HepG2 (cell line): ENCODE measurements around the gene FOXJ2.

Experiments used
- CTCF ChIP-seq: sonication (generic); formaldehyde crosslinking; IDR thresholded peaks from 2 replicates; pipeline ENCODE4 v1.5.0; 2020; ENCODE audit warnings: mild to moderate bottlenecking, missing genetic modification reagents, moderate library complexity
- EP300 ChIP-seq, 3 experiments: sonication (generic) in 1 of 3; formaldehyde crosslinking in 1 of 3; IDR thresholded peaks; 2 replicates each; pipeline versions ENCODE4 v1.5.1 to v1.6.1; 2011 to 2020; ENCODE audit warnings: low read depth in 2 of 3, low read length in 2 of 3, borderline replicate concordance in 1 of 3, improper control_type of control experiment in 1 of 3, mild to moderate bottlenecking in 1 of 3, missing genetic modification reagents in 1 of 3, moderate library complexity in 1 of 3
- ETV6 ChIP-seq: sonication (generic); formaldehyde crosslinking; conservative IDR thresholded peaks from 2 replicates; pipeline ENCODE4 v1.4.0; 2020; ENCODE audit warnings: missing genetic modification reagents
- EZH2 ChIP-seq: conservative IDR thresholded peaks from 2 replicates; pipeline ENCODE4 v1.6.1; 2012; ENCODE audit warnings: mild to moderate bottlenecking, low read depth, low read length, moderate library complexity
- GATAD2A ChIP-seq: IDR thresholded peaks from 2 replicates; pipeline ENCODE4 v1.6.1; 2016
- HOXA5 ChIP-seq: sonication (generic); formaldehyde crosslinking; IDR thresholded peaks from 2 replicates; pipeline ENCODE4 v1.4.0; 2020; ENCODE audit warnings: missing genetic modification reagents
- MXD1 ChIP-seq: sonication (generic); formaldehyde crosslinking; IDR thresholded peaks from 2 replicates; pipeline ENCODE4 v1.4.0; 2020; ENCODE audit warnings: mild to moderate bottlenecking, missing genetic modification reagents
- POLR2A ChIP-seq, 2 experiments: IDR thresholded peaks; 2 replicates each; pipeline ENCODE4 v1.6.1; 2011; ENCODE audit warnings: low read depth in 2 of 2, low read length in 2 of 2, mild to moderate bottlenecking in 1 of 2, moderate library complexity in 1 of 2; ENCODE audit not compliant: insufficient read depth in 1 of 2
- RAD51 ChIP-seq: fragments of 450-650 bp; IDR thresholded peaks from 2 replicates; pipeline ENCODE4 v1.6.1; 2016; ENCODE audit warnings: borderline replicate concordance
- RARG ChIP-seq: sonication (generic); formaldehyde crosslinking; IDR thresholded peaks from 2 replicates; pipeline ENCODE4 v1.4.0; 2020; ENCODE audit warnings: low read depth, mild to moderate bottlenecking, missing genetic modification reagents
- SIN3A ChIP-seq: IDR thresholded peaks from 2 replicates; pipeline ENCODE4 v1.6.1; 2011; ENCODE audit warnings: low read depth, mild to moderate bottlenecking, control low read depth, low read length, borderline replicate concordance
- TF ChIP-seq, protein P1 (sequence below), 2 experiments: IDR thresholded peaks; 2 replicates each; pipeline ENCODE4 v1.6.1; 2011 to 2012; ENCODE audit warnings: low read length in 2 of 2, borderline replicate concordance in 1 of 2, low read depth in 1 of 2, mild to moderate bottlenecking in 1 of 2, moderate library complexity in 1 of 2

DNA sequence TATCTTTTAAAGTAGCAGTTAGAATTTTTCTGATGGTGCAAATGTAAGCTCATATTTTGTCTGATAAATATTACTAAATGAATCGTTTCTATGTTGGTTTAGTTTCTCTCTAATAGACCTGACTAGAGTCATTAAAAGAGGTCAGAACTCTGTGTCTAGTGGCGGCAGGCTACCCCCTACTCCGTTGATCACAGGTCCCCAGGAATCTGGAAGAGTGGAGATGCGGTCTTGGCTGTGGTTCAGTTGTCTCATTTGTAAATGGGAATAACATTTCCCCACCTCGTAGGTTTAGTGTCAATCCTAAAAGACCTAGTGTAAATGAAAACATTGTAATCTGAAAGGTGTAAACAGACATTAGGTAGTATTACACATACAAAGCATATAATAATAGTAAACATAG lies 4.7 kb upstream of the FOXJ2 start:
- TF ChIP-seq GATAD2A = no peak
- no peak for TF ChIP-seq MXD1 (CRISPR knock-in tag)
- no peak for TF ChIP-seq RAD51
- TF ChIP-seq EZH2 = no peak
- TF ChIP-seq SIN3A = no peak
- TF ChIP-seq, protein P1, sequence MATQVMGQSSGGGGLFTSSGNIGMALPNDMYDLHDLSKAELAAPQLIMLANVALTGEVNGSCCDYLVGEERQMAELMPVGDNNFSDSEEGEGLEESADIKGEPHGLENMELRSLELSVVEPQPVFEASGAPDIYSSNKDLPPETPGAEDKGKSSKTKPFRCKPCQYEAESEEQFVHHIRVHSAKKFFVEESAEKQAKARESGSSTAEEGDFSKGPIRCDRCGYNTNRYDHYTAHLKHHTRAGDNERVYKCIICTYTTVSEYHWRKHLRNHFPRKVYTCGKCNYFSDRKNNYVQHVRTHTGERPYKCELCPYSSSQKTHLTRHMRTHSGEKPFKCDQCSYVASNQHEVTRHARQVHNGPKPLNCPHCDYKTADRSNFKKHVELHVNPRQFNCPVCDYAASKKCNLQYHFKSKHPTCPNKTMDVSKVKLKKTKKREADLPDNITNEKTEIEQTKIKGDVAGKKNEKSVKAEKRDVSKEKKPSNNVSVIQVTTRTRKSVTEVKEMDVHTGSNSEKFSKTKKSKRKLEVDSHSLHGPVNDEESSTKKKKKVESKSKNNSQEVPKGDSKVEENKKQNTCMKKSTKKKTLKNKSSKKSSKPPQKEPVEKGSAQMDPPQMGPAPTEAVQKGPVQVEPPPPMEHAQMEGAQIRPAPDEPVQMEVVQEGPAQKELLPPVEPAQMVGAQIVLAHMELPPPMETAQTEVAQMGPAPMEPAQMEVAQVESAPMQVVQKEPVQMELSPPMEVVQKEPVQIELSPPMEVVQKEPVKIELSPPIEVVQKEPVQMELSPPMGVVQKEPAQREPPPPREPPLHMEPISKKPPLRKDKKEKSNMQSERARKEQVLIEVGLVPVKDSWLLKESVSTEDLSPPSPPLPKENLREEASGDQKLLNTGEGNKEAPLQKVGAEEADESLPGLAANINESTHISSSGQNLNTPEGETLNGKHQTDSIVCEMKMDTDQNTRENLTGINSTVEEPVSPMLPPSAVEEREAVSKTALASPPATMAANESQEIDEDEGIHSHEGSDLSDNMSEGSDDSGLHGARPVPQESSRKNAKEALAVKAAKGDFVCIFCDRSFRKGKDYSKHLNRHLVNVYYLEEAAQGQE (IDR thresholded peaks at IDR 0.05; ENCODE audit: borderline replicate concordance in 1 of 2, low read depth in 1 of 2, low read length in 2 of 2) = no peak
- no peak for TF ChIP-seq ETV6 (CRISPR knock-in tag)
- no peak for TF ChIP-seq HOXA5 (CRISPR knock-in tag)
- TF ChIP-seq EP300 (IDR thresholded peaks at IDR 0.05; ENCODE audit: low read depth in 2 of 2, low read length in 2 of 2) = no peak
- no peak for TF ChIP-seq EP300 (CRISPR knock-in tag; IDR thresholded peaks at IDR 0.05; ENCODE audit: borderline replicate concordance)
- no peak for TF ChIP-seq RARG
- no peak for TF ChIP-seq CTCF (CRISPR knock-in tag)
- TF ChIP-seq POLR2A (IDR thresholded peaks at IDR 0.05; ENCODE audit: insufficient read depth in 1 of 2, low read depth in 2 of 2, low read length in 2 of 2) = no peak
